Stimulated activated CD4-positive, alpha-beta T cell treated with anti-CD3 and anti-CD28 coated beads, Interleukin-12 subunit alpha, Interleukin-12 subunit beta, amount 100 ng/mL, for 48 hours (primary cell): ENCODE measurements around the gene ABCC6.

ENCODE experiments used
- DNase-seq, 3 donors: peaks; one replicate each; pipeline ENCODE4 v3.0.0-alpha.2; 2020; ENCODE audit warnings: low read depth in 2 of 3, low spot score in 1 of 3

Gene ABCC6

GRCh38 chr16:16143931-16144330, 79.4 kb downstream of the ABCC6 start:
- no peak for DNase-seq

- DNase-seq, result no peak
Measured at GRCh38 chr16:16143038-16143763, 80.1 kb downstream of the ABCC6 start.

GRCh38 chr16:16141784-16142396, 81.4 kb downstream of the ABCC6 start:
- DNase-seq, result no peak

GRCh38 chr16:16141141-16141540, 82.2 kb downstream of the ABCC6 start:
- DNase-seq, result no peak

- DNase-seq, result no peak
Measured at GRCh38 chr16:16140537-16140936, 82.8 kb downstream of the ABCC6 start.

- DNase-seq, result no peak
Measured at GRCh38 chr16:16139806-16140205, 83.5 kb downstream of the ABCC6 start.

- DNase-seq, result no peak
Measured at GRCh38 chr16:16139061-16139460, 84.2 kb downstream of the ABCC6 start.

GRCh38 chr16:16138034-16138635, 85.2 kb downstream of the ABCC6 start:
- DNase-seq, result no peak

- DNase-seq, result no peak
Measured at GRCh38 chr16:16137110-16137509, 86.2 kb downstream of the ABCC6 start.

- no peak for DNase-seq
Measured at GRCh38 chr16:16136588-16136987, 86.7 kb downstream of the ABCC6 start.

- DNase-seq, result no peak
Measured at GRCh38 chr16:16133943-16134604, 89.2 kb downstream of the ABCC6 start.

- DNase-seq, result no peak
Measured at GRCh38 chr16:16131659-16132058, 91.6 kb downstream of the ABCC6 start.

- DNase-seq, result no peak
Measured at GRCh38 chr16:16131204-16131603, 92.1 kb downstream of the ABCC6 start.

- peak; percentile 37 to 67 (median 53) for DNase-seq
Measured at GRCh38 chr16:16127469-16128116, 95.7 kb downstream of the ABCC6 start.

- DNase-seq, result no peak
Measured at GRCh38 chr16:16126896-16127295, 96.4 kb downstream of the ABCC6 start.

GRCh38 chr16:16124974-16125373, 98.3 kb downstream of the ABCC6 start:
- no peak for DNase-seq

- DNase-seq, result no peak
Measured at GRCh38 chr16:16124438-16124837, 98.9 kb downstream of the ABCC6 start.

- DNase-seq, result no peak
Measured at GRCh38 chr16:16122264-16122663, 101.0 kb downstream of the ABCC6 start.

- DNase-seq, result no peak
Measured at GRCh38 chr16:16121185-16121727, 102.0 kb downstream of the ABCC6 start.

- no peak for DNase-seq
Measured at GRCh38 chr16:16120382-16121184, 102.7 kb downstream of the ABCC6 start.
